GM12878 (cell line): Measurements from ENCODE around the gene LEKR1. TPM values are rescaled to one million over a fixed set of nuclear protein-coding genes. Genes with fewer than 3 reads are reported as not detected.

Experiments used
- ASH2L ChIP-seq: fragments of 300-600, 200-600 bp; sonication (generic); IDR thresholded peaks from 2 replicates; pipeline ENCODE4 v1.6.1; 2017; ENCODE audit warnings: low read depth, mild to moderate bottlenecking, borderline replicate concordance
- BACH1 ChIP-seq: fragments of 450-650 bp; IDR thresholded peaks from 2 replicates; pipeline ENCODE4 v1.6.1; 2017; ENCODE audit warnings: mild to moderate bottlenecking, borderline replicate concordance
- CEBPB ChIP-seq, 2 experiments: fragments of 150-350 bp in 1 of 2; IDR thresholded peaks; 2 replicates each; pipeline ENCODE4 v1.6.1; 2012 to 2014; ENCODE audit warnings: low read depth in 2 of 2, low read length in 2 of 2, borderline replicate concordance in 1 of 2, inconsistent platforms in 1 of 2
- CHD4 ChIP-seq: fragments of 200-600 bp; sonication (generic); IDR thresholded peaks from 2 replicates; pipeline ENCODE4 v1.6.1; 2016; ENCODE audit warnings: mild to moderate bottlenecking
- EED ChIP-seq: sonication (generic); IDR thresholded peaks from 2 replicates; pipeline ENCODE4 v1.6.1; 2016; ENCODE audit warnings: antibody characterized with exemption, low read depth
- EGR1 ChIP-seq, 2 experiments: IDR thresholded peaks; 1 replicate in 1 of 2; 2 replicates in 1 of 2; pipeline ENCODE4 v1.6.1; 2011 to 2012; ENCODE audit warnings: low read depth in 2 of 2, low read length in 2 of 2, borderline replicate concordance in 1 of 2, mild to moderate bottlenecking in 1 of 2, moderate library complexity in 1 of 2
- EZH2 ChIP-seq: IDR thresholded peaks from 2 replicates; pipeline ENCODE4 v1.6.1; 2012; ENCODE audit warnings: low read depth, mild to moderate bottlenecking, control low read depth, inconsistent platforms, low read length, borderline replicate concordance; ENCODE audit not compliant: control insufficient read depth
- FOS ChIP-seq: IDR thresholded peaks from 3 replicates; pipeline ENCODE4 v1.6.1; 2011; ENCODE audit warnings: borderline replicate concordance; ENCODE audit not compliant: insufficient read length; ENCODE audit errors: extremely low read depth
- HDAC6 ChIP-seq: fragments of 200-600 bp; sonication (generic); IDR thresholded peaks from one replicate; pipeline ENCODE4 v1.8.0; 2017; ENCODE audit warnings: antibody characterized with exemption; ENCODE audit not compliant: unreplicated experiment
- HDGF ChIP-seq: fragments of 450-650 bp; IDR thresholded peaks from 2 replicates; pipeline ENCODE4 v1.6.1; 2016; ENCODE audit warnings: antibody characterized with exemption
- NFYB ChIP-seq: IDR thresholded peaks from 2 replicates; pipeline ENCODE4 v1.6.1; 2011; ENCODE audit warnings: low read depth, mild to moderate bottlenecking, low read length, improper control_type of control experiment, moderate library complexity; ENCODE audit not compliant: insufficient read depth
- POLR2A ChIP-seq: IDR thresholded peaks from 2 replicates; pipeline ENCODE4 v1.6.1; 2011; ENCODE audit warnings: low read depth, mild to moderate bottlenecking, low read length
- RB1 ChIP-seq: fragments of 450-650 bp; formaldehyde crosslinking; IDR thresholded peaks from 2 replicates; pipeline ENCODE4 v1.6.1; 2017; ENCODE audit warnings: mild to moderate bottlenecking, borderline replicate concordance
- RELA ChIP-seq: fragments of 450-650 bp; IDR thresholded peaks from 2 replicates; pipeline ENCODE4 v1.8.0; 2014; ENCODE audit warnings: borderline replicate concordance; ENCODE audit not compliant: partially characterized antibody
- RUNX3 ChIP-seq: IDR thresholded peaks from 2 replicates; pipeline ENCODE4 v1.6.1; 2012; ENCODE audit warnings: low read length, inconsistent platforms
- SIN3A ChIP-seq: IDR thresholded peaks from 2 replicates; pipeline ENCODE4 v1.6.1; 2012; ENCODE audit warnings: low read depth, low read length, improper control_type of control experiment
- SPI1 ChIP-seq: IDR thresholded peaks from 2 replicates; pipeline ENCODE4 v1.6.1; 2011; ENCODE audit warnings: low read depth, mild to moderate bottlenecking, low read length, moderate library complexity, borderline replicate concordance; ENCODE audit not compliant: insufficient read depth
- ZSCAN29 ChIP-seq: fragments of 450-650 bp; IDR thresholded peaks from 2 replicates; pipeline ENCODE4 v1.6.1; 2017; ENCODE audit warnings: mild to moderate bottlenecking, moderate library complexity
- polyA plus RNA-seq, 11 experiments: library from polyadenylated mRNA; depleted of rRNA in 4 of 11; unstranded in 6 of 11; stranded (reverse) in 5 of 11; fragments of >200 nt; fragmentation: Nextera tagmentation in 4 of 11; fragmentation: Illumina TruSeq in 1 of 11; extraction: Ambion mirVana in 4 of 11; extraction: Trizol in 1 of 11; gene quantifications; 1 replicate in 1 of 11; 2 replicates in 10 of 11; pipeline versions ENCODE4 v1.2.1 to v1.2.3, GENCODE V29; 2011 to 2016; ENCODE audit warnings: inconsistent platforms in 2 of 11, missing spikeins in 2 of 11, low read depth in 1 of 11
- total RNA-seq, 4 experiments: library from RNA; depleted of rRNA in 3 of 4; stranded (reverse); fragments of >200 nt in 3 of 4; fragmentation: Illumina TruSeq in 1 of 4; extraction: Trizol in 1 of 4; gene quantifications; 2 replicates each; pipeline versions ENCODE4 v1.2.1 to v1.2.3, GENCODE V29; 2013 to 2021
- TF ChIP-seq, protein P1 (sequence below): IDR thresholded peaks from 2 replicates; pipeline ENCODE4 v1.6.1; 2012; ENCODE audit warnings: mild to moderate bottlenecking, low read depth, low read length
- TF ChIP-seq, protein P2 (sequence below): IDR thresholded peaks from 2 replicates; pipeline ENCODE4 v1.6.1; 2012; ENCODE audit warnings: low read length, inconsistent platforms
- TF ChIP-seq, protein P3 (sequence below): fragments of 150-350 bp; IDR thresholded peaks from 2 replicates; pipeline ENCODE4 v1.6.1; 2016; ENCODE audit warnings: low read depth, low read length

Gene LEKR1
- total and polyA plus RNA-seq, 10 of the 15 experiments (the other 5 are each of a cell fraction or from before 2014, with no cell fraction given), result 0.48 to 3.2 (median 1.3) TPM

DNA sequence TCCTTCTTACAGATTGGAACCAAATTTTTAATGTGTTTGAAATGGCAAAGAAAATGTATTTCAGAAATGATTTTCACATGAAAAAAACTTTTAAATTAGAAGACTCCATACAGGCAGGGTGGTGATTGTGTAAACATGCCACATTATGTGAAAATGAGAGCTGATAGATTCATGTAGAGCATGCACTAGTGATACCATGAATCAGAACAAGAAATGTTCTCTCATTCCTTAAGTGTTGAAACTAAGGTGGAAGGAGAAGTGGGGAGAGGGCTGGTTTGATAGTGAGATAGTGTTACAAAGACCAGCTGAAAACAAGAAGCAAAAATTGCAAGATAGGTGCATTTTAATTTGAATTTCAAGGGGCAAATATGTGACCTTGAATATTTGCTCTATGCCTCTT is 233.5 kb downstream of the LEKR1 start (continued):
- TF ChIP-seq RB1 (no peak), EZH2 (no peak), HDAC6 (no peak), BACH1 (peak; percentile 25; the same call in 1 of the 2 replicates), CHD4 (no peak), FOS (no peak), SIN3A (no peak), EGR1 (IDR thresholded peaks at IDR 0.05; ENCODE audit: borderline replicate concordance in 1 of 2, low read depth in 2 of 2, low read length in 2 of 2) (no peak), CEBPB (IDR thresholded peaks at IDR 0.05; ENCODE audit: borderline replicate concordance in 1 of 2, low read depth in 2 of 2, low read length in 2 of 2) (peak in 1 of 2 experiments; percentile 77; a peak in 1 of 4 replicates), SPI1 (peak; percentile 80), NFYB (no peak), RELA (no peak), EED (peak; percentile 70; the same call in 1 of the 2 replicates), RUNX3 (peak; percentile 68), ZSCAN29 (no peak), ASH2L (no peak), HDGF (no peak), POLR2A (no peak)
- TF ChIP-seq, protein P1, sequence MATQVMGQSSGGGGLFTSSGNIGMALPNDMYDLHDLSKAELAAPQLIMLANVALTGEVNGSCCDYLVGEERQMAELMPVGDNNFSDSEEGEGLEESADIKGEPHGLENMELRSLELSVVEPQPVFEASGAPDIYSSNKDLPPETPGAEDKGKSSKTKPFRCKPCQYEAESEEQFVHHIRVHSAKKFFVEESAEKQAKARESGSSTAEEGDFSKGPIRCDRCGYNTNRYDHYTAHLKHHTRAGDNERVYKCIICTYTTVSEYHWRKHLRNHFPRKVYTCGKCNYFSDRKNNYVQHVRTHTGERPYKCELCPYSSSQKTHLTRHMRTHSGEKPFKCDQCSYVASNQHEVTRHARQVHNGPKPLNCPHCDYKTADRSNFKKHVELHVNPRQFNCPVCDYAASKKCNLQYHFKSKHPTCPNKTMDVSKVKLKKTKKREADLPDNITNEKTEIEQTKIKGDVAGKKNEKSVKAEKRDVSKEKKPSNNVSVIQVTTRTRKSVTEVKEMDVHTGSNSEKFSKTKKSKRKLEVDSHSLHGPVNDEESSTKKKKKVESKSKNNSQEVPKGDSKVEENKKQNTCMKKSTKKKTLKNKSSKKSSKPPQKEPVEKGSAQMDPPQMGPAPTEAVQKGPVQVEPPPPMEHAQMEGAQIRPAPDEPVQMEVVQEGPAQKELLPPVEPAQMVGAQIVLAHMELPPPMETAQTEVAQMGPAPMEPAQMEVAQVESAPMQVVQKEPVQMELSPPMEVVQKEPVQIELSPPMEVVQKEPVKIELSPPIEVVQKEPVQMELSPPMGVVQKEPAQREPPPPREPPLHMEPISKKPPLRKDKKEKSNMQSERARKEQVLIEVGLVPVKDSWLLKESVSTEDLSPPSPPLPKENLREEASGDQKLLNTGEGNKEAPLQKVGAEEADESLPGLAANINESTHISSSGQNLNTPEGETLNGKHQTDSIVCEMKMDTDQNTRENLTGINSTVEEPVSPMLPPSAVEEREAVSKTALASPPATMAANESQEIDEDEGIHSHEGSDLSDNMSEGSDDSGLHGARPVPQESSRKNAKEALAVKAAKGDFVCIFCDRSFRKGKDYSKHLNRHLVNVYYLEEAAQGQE, result no peak
- TF ChIP-seq, protein P2, sequence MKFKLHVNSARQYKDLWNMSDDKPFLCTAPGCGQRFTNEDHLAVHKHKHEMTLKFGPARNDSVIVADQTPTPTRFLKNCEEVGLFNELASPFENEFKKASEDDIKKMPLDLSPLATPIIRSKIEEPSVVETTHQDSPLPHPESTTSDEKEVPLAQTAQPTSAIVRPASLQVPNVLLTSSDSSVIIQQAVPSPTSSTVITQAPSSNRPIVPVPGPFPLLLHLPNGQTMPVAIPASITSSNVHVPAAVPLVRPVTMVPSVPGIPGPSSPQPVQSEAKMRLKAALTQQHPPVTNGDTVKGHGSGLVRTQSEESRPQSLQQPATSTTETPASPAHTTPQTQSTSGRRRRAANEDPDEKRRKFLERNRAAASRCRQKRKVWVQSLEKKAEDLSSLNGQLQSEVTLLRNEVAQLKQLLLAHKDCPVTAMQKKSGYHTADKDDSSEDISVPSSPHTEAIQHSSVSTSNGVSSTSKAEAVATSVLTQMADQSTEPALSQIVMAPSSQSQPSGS, result peak; percentile 60; the same call in 1 of the 2 replicates
- TF ChIP-seq, protein P3, sequence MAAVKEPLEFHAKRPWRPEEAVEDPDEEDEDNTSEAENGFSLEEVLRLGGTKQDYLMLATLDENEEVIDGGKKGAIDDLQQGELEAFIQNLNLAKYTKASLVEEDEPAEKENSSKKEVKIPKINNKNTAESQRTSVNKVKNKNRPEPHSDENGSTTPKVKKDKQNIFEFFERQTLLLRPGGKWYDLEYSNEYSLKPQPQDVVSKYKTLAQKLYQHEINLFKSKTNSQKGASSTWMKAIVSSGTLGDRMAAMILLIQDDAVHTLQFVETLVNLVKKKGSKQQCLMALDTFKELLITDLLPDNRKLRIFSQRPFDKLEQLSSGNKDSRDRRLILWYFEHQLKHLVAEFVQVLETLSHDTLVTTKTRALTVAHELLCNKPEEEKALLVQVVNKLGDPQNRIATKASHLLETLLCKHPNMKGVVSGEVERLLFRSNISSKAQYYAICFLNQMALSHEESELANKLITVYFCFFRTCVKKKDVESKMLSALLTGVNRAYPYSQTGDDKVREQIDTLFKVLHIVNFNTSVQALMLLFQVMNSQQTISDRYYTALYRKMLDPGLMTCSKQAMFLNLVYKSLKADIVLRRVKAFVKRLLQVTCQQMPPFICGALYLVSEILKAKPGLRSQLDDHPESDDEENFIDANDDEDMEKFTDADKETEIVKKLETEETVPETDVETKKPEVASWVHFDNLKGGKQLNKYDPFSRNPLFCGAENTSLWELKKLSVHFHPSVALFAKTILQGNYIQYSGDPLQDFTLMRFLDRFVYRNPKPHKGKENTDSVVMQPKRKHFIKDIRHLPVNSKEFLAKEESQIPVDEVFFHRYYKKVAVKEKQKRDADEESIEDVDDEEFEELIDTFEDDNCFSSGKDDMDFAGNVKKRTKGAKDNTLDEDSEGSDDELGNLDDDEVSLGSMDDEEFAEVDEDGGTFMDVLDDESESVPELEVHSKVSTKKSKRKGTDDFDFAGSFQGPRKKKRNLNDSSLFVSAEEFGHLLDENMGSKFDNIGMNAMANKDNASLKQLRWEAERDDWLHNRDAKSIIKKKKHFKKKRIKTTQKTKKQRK, result no peak
